DOHH2 (cell line): ENCODE data around the gene AS3MT.

Source experiments
- CTCF ChIP-seq: fragments of 200-600 bp; sonication (generic); IDR thresholded peaks from one replicate; pipeline ENCODE4 v1.5.1; 2014; ENCODE audit warnings: antibody characterized with exemption, mild to moderate bottlenecking, low read depth, low read length; ENCODE audit not compliant: poor library complexity, severe bottlenecking
- EZH2phosphoT487 ChIP-seq: fragments of 200-600 bp; sonication (generic); IDR thresholded peaks from 2 replicates; pipeline ENCODE4 v1.6.1; 2017; ENCODE audit warnings: borderline replicate concordance, mild to moderate bottlenecking, antibody characterized with exemption, low read length, moderate library complexity, mixed read lengths

DNA sequence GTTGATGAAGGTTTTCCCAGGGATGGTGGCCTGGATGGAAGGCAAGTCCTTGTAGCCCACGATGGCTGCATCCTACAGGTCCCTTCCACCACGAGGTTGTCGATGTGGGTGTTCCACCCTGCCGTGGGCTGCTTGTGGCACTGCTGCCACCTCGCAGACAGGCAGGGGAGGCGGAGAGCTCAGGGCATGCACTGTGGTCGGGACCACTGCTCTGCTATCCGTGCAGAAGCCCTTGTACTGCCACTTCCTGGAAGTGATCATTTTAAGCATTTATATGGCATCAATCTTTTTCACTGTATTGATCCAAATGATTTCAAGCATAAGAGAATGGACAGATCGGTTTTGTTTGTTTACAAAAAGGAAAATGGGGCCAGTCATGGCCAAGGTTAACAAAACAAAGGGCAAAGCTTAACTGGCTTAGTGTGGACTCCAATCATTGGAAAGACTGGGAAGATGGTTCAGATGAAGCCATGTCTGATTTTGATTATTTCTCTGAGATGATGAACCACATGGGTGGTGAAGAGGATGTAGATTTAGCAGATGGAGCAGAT lies 23.8 kb upstream of the AS3MT start:
- TF ChIP-seq CTCF, result no peak
- TF ChIP-seq EZH2phosphoT487, result no peak
